ENCODE results near the gene APRT.

- TF ChIP-seq REST (IDR thresholded peaks at IDR 0.05; ENCODE audit: low read depth), result no peak
- TF ChIP-seq FOXM1 (IDR thresholded peaks at IDR 0.05; ENCODE audit: borderline replicate concordance, low read depth), result no peak
- TF ChIP-seq CEBPB (IDR thresholded peaks at IDR 0.05), result no peak
- no peak for TF ChIP-seq TEAD4 (IDR thresholded peaks at IDR 0.05)
- TF ChIP-seq TAF1 (IDR thresholded peaks at IDR 0.05; ENCODE audit: low read depth), result no peak
- no peak for TF ChIP-seq NFIC (IDR thresholded peaks at IDR 0.05)
- no peak for TF ChIP-seq EP300 (IDR thresholded peaks at IDR 0.05; ENCODE audit: borderline replicate concordance)
- TF ChIP-seq YY1 (IDR thresholded peaks at IDR 0.05; ENCODE audit: low read depth), result no peak
- TF ChIP-seq USF1 (IDR thresholded peaks at IDR 0.05), result no peak
- no peak for TF ChIP-seq CREB1 (IDR thresholded peaks at IDR 0.05; ENCODE audit: low read depth)
- no peak for TF ChIP-seq TCF12 (IDR thresholded peaks at IDR 0.05; ENCODE audit: low read depth)
- TF ChIP-seq RAD21 (IDR thresholded peaks at IDR 0.05; ENCODE audit: low read depth), result no peak
These were observed 18.5 kb upstream of the APRT start for GRCh38 chr16:88830258-88830657.

Data from Ishikawa (cell line).